Vagina (tissue), 2 donors: Measurements from ENCODE around the gene DSG1.
A peak's percentile ranks its signal among the peaks of the same experiment; 100 is the strongest.

Experiments
- CTCF ChIP-seq, 3 experiments: fragments of 450-650 bp in 2 of 3; fragments of 200-600 bp in 1 of 3; sonication (generic) in 1 of 3; IDR thresholded peaks; one replicate each; pipeline ENCODE4 v1.5.1; 2017 to 2019; ENCODE audit warnings: antibody characterized with exemption in 3 of 3, mild to moderate bottlenecking in 2 of 3, moderate library complexity in 2 of 3
- POLR2AphosphoS5 ChIP-seq, 2 donors: sonication (generic); formaldehyde crosslinking; IDR thresholded peaks; one replicate each; pipeline ENCODE4 v1.9.0; 2017; ENCODE audit warnings: antibody characterized with exemption in 2 of 2, mild to moderate bottlenecking in 2 of 2, low read depth in 1 of 2; ENCODE audit not compliant: insufficient read depth in 1 of 2

- no peak for TF ChIP-seq CTCF (IDR thresholded peaks at IDR 0.05)
- TF ChIP-seq POLR2AphosphoS5 (IDR thresholded peaks at IDR 0.05; ENCODE audit: insufficient read depth in 1 of 2, low read depth in 1 of 2), result peak in 1 of 2 donors; percentile 11
These were observed 49.0 kb upstream of the DSG1 start for GRCh38 chr18:31268985-31269406.
